GM12872 (cell line): Measurements from ENCODE around the gene MYPOP.

Experiments used
- TF ChIP-seq, protein P1 (sequence below): IDR thresholded peaks from 3 replicates; pipeline ENCODE4 v1.5.1; 2011; ENCODE audit warnings: low read depth, mild to moderate bottlenecking, low read length, moderate library complexity; ENCODE audit not compliant: insufficient read depth

Gene MYPOP

DNA sequence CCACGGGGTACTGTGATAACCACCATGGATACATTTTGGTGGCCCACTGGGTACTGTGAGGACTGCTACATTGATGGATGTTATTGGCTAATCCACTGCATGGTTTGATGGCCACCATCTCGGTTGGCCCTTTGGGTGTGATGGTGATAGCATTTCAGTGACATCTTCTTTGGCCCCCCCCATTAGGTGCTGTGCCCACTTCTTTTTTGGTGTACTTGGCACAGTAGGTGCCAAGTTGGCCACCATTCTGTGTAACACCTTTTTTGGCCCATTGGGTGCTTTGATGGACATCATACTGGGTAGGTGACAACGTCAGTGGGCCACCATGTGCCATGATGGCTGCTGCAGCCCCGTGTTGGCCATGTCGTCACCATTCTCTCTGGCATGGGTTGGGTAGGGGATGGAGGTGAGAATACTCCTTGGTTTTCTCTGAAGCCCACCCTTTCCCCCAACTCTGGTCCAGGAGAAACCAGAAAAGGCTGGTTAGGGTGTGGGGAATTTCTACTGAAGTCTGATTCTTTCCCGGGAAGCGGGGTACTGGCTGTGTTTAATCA is 29.1 kb downstream of the MYPOP start:
- TF ChIP-seq, protein P1, sequence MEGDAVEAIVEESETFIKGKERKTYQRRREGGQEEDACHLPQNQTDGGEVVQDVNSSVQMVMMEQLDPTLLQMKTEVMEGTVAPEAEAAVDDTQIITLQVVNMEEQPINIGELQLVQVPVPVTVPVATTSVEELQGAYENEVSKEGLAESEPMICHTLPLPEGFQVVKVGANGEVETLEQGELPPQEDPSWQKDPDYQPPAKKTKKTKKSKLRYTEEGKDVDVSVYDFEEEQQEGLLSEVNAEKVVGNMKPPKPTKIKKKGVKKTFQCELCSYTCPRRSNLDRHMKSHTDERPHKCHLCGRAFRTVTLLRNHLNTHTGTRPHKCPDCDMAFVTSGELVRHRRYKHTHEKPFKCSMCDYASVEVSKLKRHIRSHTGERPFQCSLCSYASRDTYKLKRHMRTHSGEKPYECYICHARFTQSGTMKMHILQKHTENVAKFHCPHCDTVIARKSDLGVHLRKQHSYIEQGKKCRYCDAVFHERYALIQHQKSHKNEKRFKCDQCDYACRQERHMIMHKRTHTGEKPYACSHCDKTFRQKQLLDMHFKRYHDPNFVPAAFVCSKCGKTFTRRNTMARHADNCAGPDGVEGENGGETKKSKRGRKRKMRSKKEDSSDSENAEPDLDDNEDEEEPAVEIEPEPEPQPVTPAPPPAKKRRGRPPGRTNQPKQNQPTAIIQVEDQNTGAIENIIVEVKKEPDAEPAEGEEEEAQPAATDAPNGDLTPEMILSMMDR: no peak

DNA sequence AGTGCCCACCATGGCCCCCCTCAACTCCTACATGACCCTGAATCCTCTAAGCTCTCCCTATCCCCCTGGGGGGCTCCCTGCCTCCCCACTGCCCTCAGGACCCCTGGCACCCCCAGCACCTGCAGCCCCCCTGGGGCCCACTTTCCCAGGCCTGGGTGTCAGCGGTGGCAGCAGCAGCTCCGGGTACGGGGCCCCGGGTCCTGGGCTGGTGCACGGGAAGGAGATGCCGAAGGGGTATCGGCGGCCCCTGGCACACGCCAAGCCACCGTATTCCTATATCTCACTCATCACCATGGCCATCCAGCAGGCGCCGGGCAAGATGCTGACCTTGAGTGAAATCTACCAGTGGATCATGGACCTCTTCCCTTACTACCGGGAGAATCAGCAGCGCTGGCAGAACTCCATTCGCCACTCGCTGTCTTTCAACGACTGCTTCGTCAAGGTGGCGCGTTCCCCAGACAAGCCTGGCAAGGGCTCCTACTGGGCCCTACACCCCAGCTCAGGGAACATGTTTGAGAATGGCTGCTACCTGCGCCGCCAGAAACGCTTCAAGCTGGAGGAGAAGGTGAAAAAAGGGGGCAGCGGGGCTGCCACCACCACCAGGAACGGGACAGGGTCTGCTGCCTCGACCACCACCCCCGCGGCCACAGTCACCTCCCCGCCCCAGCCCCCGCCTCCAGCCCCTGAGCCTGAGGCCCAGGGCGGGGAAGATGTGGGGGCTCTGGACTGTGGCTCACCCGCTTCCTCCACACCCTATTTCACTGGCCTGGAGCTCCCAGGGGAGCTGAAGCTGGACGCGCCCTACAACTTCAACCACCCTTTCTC is 30.1 kb downstream of the MYPOP start:
- TF ChIP-seq, protein P1: no peak

DNA sequence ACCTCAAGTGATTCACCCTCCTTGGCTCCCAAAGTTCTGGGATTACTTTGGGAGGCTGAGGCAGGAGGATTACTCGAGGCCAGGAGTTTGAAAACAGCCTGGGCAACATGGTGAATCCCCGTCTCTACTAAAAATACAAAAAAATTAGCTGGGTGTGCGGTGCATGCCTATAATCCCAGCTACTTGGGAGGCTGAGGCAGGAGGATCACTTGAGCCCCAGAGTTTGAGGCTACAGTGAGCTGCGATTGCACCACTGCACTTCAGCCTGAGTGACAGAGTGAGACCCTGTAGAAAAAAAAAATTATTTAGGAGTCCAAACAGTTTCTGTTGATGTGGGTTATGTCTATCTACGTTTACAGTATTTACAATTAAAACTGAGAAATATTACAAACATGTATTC is 31.6 kb downstream of the MYPOP start:
- TF ChIP-seq, protein P1: no peak

DNA sequence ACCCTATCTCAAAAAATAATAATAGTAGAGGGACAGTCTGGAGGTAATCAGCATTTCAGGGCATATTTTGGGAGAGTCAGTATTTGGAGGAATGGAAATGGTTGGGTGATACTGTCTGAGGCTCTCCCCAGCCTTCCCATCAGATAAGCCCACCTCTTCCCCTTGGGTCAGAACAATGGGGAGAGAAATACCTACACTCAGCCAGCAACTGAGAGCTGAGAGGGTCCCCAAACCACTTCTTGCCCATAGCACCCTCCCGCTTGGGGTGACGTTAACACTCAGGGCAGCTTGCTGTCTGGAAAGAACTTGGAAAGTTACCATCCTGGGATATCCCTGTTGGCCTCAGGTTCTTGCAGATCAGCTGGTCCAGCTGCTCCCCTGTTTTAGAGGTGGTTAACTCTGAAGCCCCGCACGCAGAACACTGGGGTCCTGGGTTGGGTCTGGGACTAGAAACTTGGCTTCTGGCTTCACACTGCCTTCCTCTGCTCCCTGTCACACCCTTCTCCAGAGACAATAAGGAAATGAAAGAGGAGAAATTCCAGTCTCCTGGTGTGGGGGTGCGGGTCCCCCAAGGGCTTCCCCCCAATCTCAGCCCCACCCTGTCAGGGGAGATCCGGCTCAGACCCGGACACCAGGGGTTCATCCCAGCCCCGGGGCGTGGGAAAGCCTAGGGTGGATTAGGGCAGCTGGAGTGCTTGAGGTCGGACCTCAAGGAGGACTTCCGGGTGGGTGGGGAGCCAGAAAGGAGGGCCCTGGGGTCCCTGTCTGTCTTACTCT is 35.8 kb downstream of the MYPOP start:
- TF ChIP-seq, protein P1: no peak

DNA sequence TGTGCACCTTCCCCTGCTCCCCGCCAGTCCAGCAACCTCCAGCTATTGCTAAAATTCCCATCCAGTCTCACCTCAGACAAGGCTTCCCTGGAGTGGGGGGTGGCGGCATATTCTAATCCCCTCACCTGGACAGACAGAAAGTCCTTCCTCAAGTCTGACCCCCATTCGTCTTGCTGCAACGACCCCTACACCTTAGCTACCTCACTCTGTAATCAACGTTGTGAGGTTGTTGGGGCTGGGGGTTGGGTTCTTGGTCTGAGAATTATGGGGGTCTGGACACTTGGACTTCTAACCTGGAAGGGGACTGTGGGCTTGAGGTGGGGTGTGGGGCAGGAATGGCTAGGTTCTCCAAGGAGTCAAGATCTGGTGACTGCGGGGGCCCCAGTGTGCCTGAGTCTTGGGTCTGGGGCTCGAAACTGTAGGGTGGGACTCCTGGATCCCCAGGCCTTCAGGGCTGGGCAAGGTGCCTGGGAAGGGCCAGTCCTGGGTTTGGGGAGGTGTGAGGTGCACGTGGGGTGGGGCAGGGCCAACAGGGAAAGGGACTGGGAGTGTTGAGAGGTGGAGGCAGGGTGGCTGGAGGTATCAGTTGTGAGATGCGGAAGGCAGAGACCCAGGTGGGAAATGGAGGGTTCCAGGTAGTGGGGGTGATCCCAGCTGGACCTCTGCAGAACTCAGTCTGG is 37.0 kb downstream of the MYPOP start:
- TF ChIP-seq, protein P1: no peak

DNA sequence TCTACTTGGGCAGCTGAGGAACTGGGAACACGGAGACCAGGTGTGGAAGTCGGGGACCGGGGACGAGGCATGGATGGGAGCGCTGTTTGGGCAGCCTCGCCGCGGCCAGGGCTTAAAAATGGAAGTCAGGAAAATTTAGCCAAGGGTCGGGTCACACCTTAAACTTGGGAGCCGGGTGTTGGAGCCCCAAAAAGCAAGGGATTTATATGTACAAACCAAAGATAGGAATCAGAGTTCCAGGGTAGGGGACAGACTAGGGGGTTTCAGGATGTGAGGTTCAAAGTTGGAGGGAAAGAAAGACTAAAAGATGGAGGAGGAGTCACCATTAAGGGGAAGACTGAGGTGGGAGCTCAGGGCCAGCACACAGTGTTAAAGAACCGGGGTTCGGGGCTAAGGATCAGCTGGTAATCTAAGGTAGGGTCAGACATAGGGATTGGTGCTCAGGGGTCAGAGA is 37.8 kb downstream of the MYPOP start:
- TF ChIP-seq, protein P1: no peak
